H9 (cell line): ENCODE data around the gene MPP2. TPM values are rescaled to one million over a fixed set of nuclear protein-coding genes. Genes with fewer than 3 reads are reported as not detected.
A peak's percentile ranks its signal among the peaks of the same experiment; 100 is the strongest.

Experiments
- DNase-seq: peaks from one replicate; pipeline ENCODE4 v3.0.0-alpha.2; 2017
- H2AFZ ChIP-seq: one replicate; pipeline ENCODE4 v1.6.1; 2013; ENCODE audit warnings: mild to moderate bottlenecking, low read length, control low read depth, moderate library complexity
- H2AK5ac ChIP-seq: 2 replicates; pipeline ENCODE4 v1.6.1; 2013; ENCODE audit warnings: low read length, control low read depth, mixed read lengths; ENCODE audit not compliant: insufficient read length
- H2BK120ac ChIP-seq: one replicate; pipeline ENCODE4 v1.6.1; 2013; ENCODE audit warnings: low read depth, mild to moderate bottlenecking, low read length, control low read depth, inconsistent platforms; ENCODE audit not compliant: poor library complexity, severe bottlenecking
- H2BK12ac ChIP-seq: 2 replicates; pipeline ENCODE4 v1.6.1; 2013; ENCODE audit warnings: low read length, control low read depth, mixed read lengths, low read depth; ENCODE audit not compliant: insufficient read length
- H2BK15ac ChIP-seq: 2 replicates; pipeline ENCODE4 v1.6.1; 2013; ENCODE audit warnings: low read depth, low read length, control low read depth
- H2BK20ac ChIP-seq: one replicate; pipeline ENCODE4 v1.6.1; 2013; ENCODE audit warnings: low read depth, mild to moderate bottlenecking, low read length, control low read depth, inconsistent platforms; ENCODE audit not compliant: poor library complexity, severe bottlenecking
- H2BK5ac ChIP-seq: 2 replicates; pipeline ENCODE4 v1.6.1; 2013; ENCODE audit warnings: low read length, control low read depth, mixed read lengths; ENCODE audit not compliant: insufficient read length
- H3K14ac ChIP-seq: 2 replicates; pipeline ENCODE4 v1.6.1; 2013; ENCODE audit warnings: low read length, control low read depth; ENCODE audit not compliant: insufficient read depth
- H3K18ac ChIP-seq: 2 replicates; pipeline ENCODE4 v1.6.1; 2013; ENCODE audit warnings: low read depth, mild to moderate bottlenecking, mixed read lengths, low read length, control low read depth; ENCODE audit not compliant: insufficient read length
- H3K23ac ChIP-seq: 2 replicates; pipeline ENCODE4 v1.6.1; 2013; ENCODE audit warnings: low read length, control low read depth, mixed read lengths, low read depth; ENCODE audit not compliant: insufficient read length
- H3K23me2 ChIP-seq: 2 replicates; pipeline ENCODE4 v1.6.1; 2013; ENCODE audit warnings: low read depth, mild to moderate bottlenecking, mixed read lengths, low read length, control low read depth; ENCODE audit not compliant: insufficient read length, poor library complexity, severe bottlenecking
- H3K27ac ChIP-seq: 2 replicates; pipeline ENCODE4 v1.5.1; 2013; ENCODE audit warnings: low read length, control low read depth, mixed read lengths, low read depth; ENCODE audit not compliant: insufficient read length
- H3K27me3 ChIP-seq: 2 replicates; pipeline ENCODE4 v1.6.1; 2013; ENCODE audit warnings: low read length, control low read depth, inconsistent platforms; ENCODE audit not compliant: insufficient read depth
- H3K4ac ChIP-seq: 2 replicates; pipeline ENCODE4 v1.6.1; 2013; ENCODE audit warnings: low read depth, mild to moderate bottlenecking, control low read depth, inconsistent platforms, low read length, moderate library complexity
- H3K4me1 ChIP-seq: 2 replicates; pipeline ENCODE4 v1.6.1; 2013; ENCODE audit warnings: low read length, control low read depth, inconsistent platforms; ENCODE audit not compliant: insufficient read depth
- H3K4me2 ChIP-seq: 2 replicates; pipeline ENCODE4 v1.6.1; 2013; ENCODE audit warnings: low read length, control low read depth, mixed read lengths; ENCODE audit not compliant: insufficient read length, insufficient read depth
- H3K56ac ChIP-seq: 2 replicates; pipeline ENCODE4 v1.6.1; 2013; ENCODE audit warnings: low read depth, mild to moderate bottlenecking, mixed read lengths, low read length, control low read depth; ENCODE audit not compliant: insufficient read length
- H3K79me1 ChIP-seq: 2 replicates; pipeline ENCODE4 v1.6.1; 2013; ENCODE audit warnings: low read depth, mild to moderate bottlenecking, moderate library complexity, low read length, control low read depth, inconsistent platforms; ENCODE audit not compliant: insufficient read depth, poor library complexity, severe bottlenecking
- H3K79me2 ChIP-seq: 2 replicates; pipeline ENCODE4 v1.6.1; 2013; ENCODE audit warnings: low read length, control low read depth, inconsistent platforms; ENCODE audit not compliant: insufficient read depth
- H3K9ac ChIP-seq: 2 replicates; pipeline ENCODE4 v1.6.1; 2013; ENCODE audit warnings: low read length, control low read depth, mixed read lengths; ENCODE audit not compliant: insufficient read length; ENCODE audit errors: extremely low read depth
- H3K9me3 ChIP-seq: one replicate; pipeline ENCODE4 v1.6.1; 2013; ENCODE audit warnings: low read depth, low read length, inconsistent platforms; ENCODE audit not compliant: control insufficient read depth
- H3T11ph ChIP-seq: one replicate; pipeline ENCODE4 v1.6.1; 2013; ENCODE audit warnings: mild to moderate bottlenecking, low read length, control low read depth, inconsistent platforms
- H4K20me1 ChIP-seq: one replicate; pipeline ENCODE4 v1.6.1; 2013; ENCODE audit not compliant: control insufficient read depth, insufficient read length, insufficient read depth
- H4K5ac ChIP-seq: 2 replicates; pipeline ENCODE4 v1.6.1; 2013; ENCODE audit warnings: low read depth, mild to moderate bottlenecking, mixed read lengths, low read length, control low read depth; ENCODE audit not compliant: insufficient read length
- H4K8ac ChIP-seq: replicated peaks from 2 replicates; pipeline ENCODE4 v1.6.1; 2013; ENCODE audit warnings: low read length, control low read depth, mixed read lengths, low read depth; ENCODE audit not compliant: insufficient read length
- H4K91ac ChIP-seq: 2 replicates; pipeline ENCODE4 v1.6.1; 2013; ENCODE audit warnings: low read depth, mild to moderate bottlenecking, moderate library complexity, mixed read lengths, low read length, control low read depth; ENCODE audit not compliant: insufficient read length
- H3K27ac Mint-ChIP-seq, 3 experiments: 2 replicates in 2 of 3; 3 replicates in 1 of 3; pipeline ENCODE4 v1.8.0; 2020 to 2021; ENCODE audit warnings: mixed read lengths in 3 of 3, mild to moderate bottlenecking in 1 of 3, moderate library complexity in 1 of 3
- H3K27me3 Mint-ChIP-seq: 2 replicates; pipeline ENCODE4 v1.8.0; 2021; ENCODE audit warnings: low read depth, mild to moderate bottlenecking, moderate library complexity, mixed read lengths
- H3K36me3 Mint-ChIP-seq, 3 experiments: 2 replicates in 2 of 3; 3 replicates in 1 of 3; pipeline ENCODE4 v1.8.0; 2020 to 2021; ENCODE audit warnings: low read depth in 3 of 3, mixed read lengths in 3 of 3; ENCODE audit not compliant: insufficient read depth in 1 of 3
- H3K4me1 Mint-ChIP-seq, 2 experiments: 2 replicates each; pipeline ENCODE4 v1.8.0; 2020; ENCODE audit warnings: mixed read lengths in 2 of 2
- H3K4me3 Mint-ChIP-seq, 2 experiments: 2 replicates in 1 of 2; 3 replicates in 1 of 2; pipeline ENCODE4 v1.8.0; 2020 to 2021; ENCODE audit warnings: mild to moderate bottlenecking in 2 of 2, mixed read lengths in 2 of 2, moderate library complexity in 1 of 2
- H3K9me3 Mint-ChIP-seq, 2 experiments: 2 replicates in 1 of 2; 3 replicates in 1 of 2; pipeline ENCODE4 v1.8.0; 2020; ENCODE audit warnings: mild to moderate bottlenecking in 2 of 2, mixed read lengths in 2 of 2, moderate library complexity in 1 of 2
- WGBS: extraction: QIAGEN DNeasy Blood & Tissue Kit; methylation state at CpG from one replicate; pipeline ENCODE4 v1.1.7; 2013; ENCODE audit warnings: missing lambda C conversion rate, low lambda C conversion rate, mixed read lengths; ENCODE audit not compliant: insufficient read length; ENCODE audit errors: extremely low coverage; 5-methylcytosine and 5-hydroxymethylcytosine counted together
- total RNA-seq: library from RNA; stranded (reverse); gene quantifications from 2 replicates; pipeline ENCODE4 v1.2.1, GENCODE V29; 2021
- TF ChIP-seq, protein P1 (sequence below): fragments of 200-600 bp; sonication (generic); conservative IDR thresholded peaks from 3 replicates; pipeline ENCODE4 v1.8.0; 2021; ENCODE audit warnings: antibody characterized with exemption, mild to moderate bottlenecking

MPP2 gene
- total RNA-seq, 1 experiment from 2014 or later: 16.3 TPM

DNA sequence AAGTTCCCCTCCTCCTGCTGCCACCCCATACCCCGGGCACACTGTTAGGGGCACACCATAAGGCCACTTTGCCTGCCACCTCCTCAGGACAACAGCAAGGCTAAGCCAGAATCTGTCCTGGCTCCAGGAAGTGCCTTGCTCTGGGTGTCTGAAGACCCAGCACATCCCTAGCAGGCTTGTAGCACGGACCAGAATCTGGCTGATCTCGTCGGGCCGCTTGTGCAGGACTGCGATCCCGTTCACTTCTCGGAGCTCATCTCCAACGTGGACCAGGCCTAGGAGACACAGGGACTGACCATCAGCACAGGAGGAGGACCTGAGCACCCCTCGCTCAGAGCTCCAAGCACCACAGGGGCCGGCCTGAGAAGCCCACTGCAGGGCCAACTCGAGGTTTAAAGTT is 81.8 kb downstream of the MPP2 start:
- no peak overlapping the region for H3K4me2 ChIP-seq
- peaks cover 2 to 11% (median 7%) of the 10 kb centered on the region in 3 experiments; a peak in 6 of 7 replicates for H3K36me3 Mint-ChIP-seq
- H3K56ac ChIP-seq: no peak overlapping the region
- no peaks in the 10 kb centered on the region; the same call in 1 of the 2 replicates for H3K27me3 Mint-ChIP-seq
- H2AFZ ChIP-seq: no peak overlapping the region
- no peak overlapping the region for H2BK12ac ChIP-seq
- H3K4me3 Mint-ChIP-seq: no peak overlapping the region
- H2AK5ac ChIP-seq: no peak overlapping the region
- TF ChIP-seq, protein P1, sequence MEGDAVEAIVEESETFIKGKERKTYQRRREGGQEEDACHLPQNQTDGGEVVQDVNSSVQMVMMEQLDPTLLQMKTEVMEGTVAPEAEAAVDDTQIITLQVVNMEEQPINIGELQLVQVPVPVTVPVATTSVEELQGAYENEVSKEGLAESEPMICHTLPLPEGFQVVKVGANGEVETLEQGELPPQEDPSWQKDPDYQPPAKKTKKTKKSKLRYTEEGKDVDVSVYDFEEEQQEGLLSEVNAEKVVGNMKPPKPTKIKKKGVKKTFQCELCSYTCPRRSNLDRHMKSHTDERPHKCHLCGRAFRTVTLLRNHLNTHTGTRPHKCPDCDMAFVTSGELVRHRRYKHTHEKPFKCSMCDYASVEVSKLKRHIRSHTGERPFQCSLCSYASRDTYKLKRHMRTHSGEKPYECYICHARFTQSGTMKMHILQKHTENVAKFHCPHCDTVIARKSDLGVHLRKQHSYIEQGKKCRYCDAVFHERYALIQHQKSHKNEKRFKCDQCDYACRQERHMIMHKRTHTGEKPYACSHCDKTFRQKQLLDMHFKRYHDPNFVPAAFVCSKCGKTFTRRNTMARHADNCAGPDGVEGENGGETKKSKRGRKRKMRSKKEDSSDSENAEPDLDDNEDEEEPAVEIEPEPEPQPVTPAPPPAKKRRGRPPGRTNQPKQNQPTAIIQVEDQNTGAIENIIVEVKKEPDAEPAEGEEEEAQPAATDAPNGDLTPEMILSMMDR: no peak
- no peak overlapping the region for H3K9ac ChIP-seq
- H4K20me1 ChIP-seq: no peaks in the 10 kb centered on the region
- no peaks in the 10 kb centered on the region for H3K79me2 ChIP-seq
- no peak overlapping the region for H4K5ac ChIP-seq
- no peak overlapping the region for H3T11ph ChIP-seq
- no peak overlapping the region for H3K18ac ChIP-seq
- no peaks in the 10 kb centered on the region for H3K4me1 Mint-ChIP-seq
- H2BK5ac ChIP-seq: no peak overlapping the region
- H3K14ac ChIP-seq: no peak overlapping the region; the same call in 1 of the 2 replicates
- DNase-seq: no peak
- no peak overlapping the region for H4K8ac ChIP-seq
- no peak overlapping the region for H2BK120ac ChIP-seq
- H3K27me3 ChIP-seq: no peaks in the 10 kb centered on the region
- H3K9me3 ChIP-seq: no peaks in the 10 kb centered on the region
- H3K23me2 ChIP-seq: no peaks in the 10 kb centered on the region
- H4K91ac ChIP-seq: no peak overlapping the region
- no CpG with 5 or more reads among the region's 12 CpGs for WGBS
- no peak overlapping the region for H2BK20ac ChIP-seq
- no peak overlapping the region for H3K23ac ChIP-seq
- H3K27ac ChIP-seq: no peak overlapping the region
- H2BK15ac ChIP-seq: no peak overlapping the region
- 0 out of 7 replicates have a peak overlapping the region, but pooled peaks of 1 of the 3 experiments have one; percentile 52 for H3K27ac Mint-ChIP-seq
- no peaks in the 10 kb centered on the region for H3K79me1 ChIP-seq
- H3K4ac ChIP-seq: no peak overlapping the region
- no peaks in the 10 kb centered on the region for H3K9me3 Mint-ChIP-seq
- H3K4me1 ChIP-seq: no peaks in the 10 kb centered on the region

Other genes starting within 250 kb of the MPP2 start
- not detected in 2 replicates for gene MEOX1, start 245.6 kb downstream of the MPP2 start, total RNA-seq
- gene SOST, start 148.7 kb downstream of the MPP2 start, total RNA-seq: not detected in 2 replicates
- gene DUSP3, start 128.6 kb downstream of the MPP2 start, total RNA-seq: 16.9 and 17.6 TPM in 2 replicates
- gene CFAP97D1, start 127.1 kb downstream of the MPP2 start, total RNA-seq: not detected in 2 replicates
- 5.7 and 6.9 TPM in 2 replicates for gene MPP3, start 74.4 kb downstream of the MPP2 start, total RNA-seq
- gene CD300LG, start 60.4 kb downstream of the MPP2 start, total RNA-seq: not detected in 2 replicates
- 0.59 TPM in 1 of 2 replicates, not detected in the other for gene PPY, start 34.9 kb upstream of the MPP2 start, total RNA-seq
- gene PYY, start 46.4 kb upstream of the MPP2 start, total RNA-seq: 1.7 and 2.0 TPM in 2 replicates
- gene NAGS, start 97.1 kb upstream of the MPP2 start, total RNA-seq: 3.7 and 4.1 TPM in 2 replicates
- gene TMEM101, start 107.4 kb upstream of the MPP2 start, total RNA-seq: 18.6 and 21.1 TPM in 2 replicates
- 128 TPM in 2 replicates for gene LSM12, start 159.1 kb upstream of the MPP2 start, total RNA-seq
- 105 and 109 TPM in 2 replicates for gene G6PC3, start 163.2 kb upstream of the MPP2 start, total RNA-seq
- gene HDAC5, start 216.1 kb upstream of the MPP2 start, total RNA-seq: 39.5 and 41.3 TPM in 2 replicates
- gene HROB, start 234.4 kb upstream of the MPP2 start, total RNA-seq: 23.3 and 24.1 TPM in 2 replicates